SK-N-SH treated with all-trans-retinoic acid at 6 μM for 48 hours (cell line): ENCODE measurements around the gene BAK1.

Experiments used
- RARB ChIP-seq: fragments of 250-450 bp; sonication (Bioruptor Pico); IDR thresholded peaks from 2 replicates; pipeline ENCODE4 v1.8.0; 2021; ENCODE audit warnings: mild to moderate bottlenecking, moderate library complexity
- TOX ChIP-seq: fragments of 250-450 bp; sonication (Bioruptor Pico); IDR thresholded peaks from 2 replicates; pipeline ENCODE4 v1.8.0; 2021; ENCODE audit warnings: mild to moderate bottlenecking, moderate library complexity, borderline replicate concordance

- TF ChIP-seq TOX (CRISPR knock-in tag) (no peak), RARB (CRISPR knock-in tag) (no peak)
Measured at GRCh38 chr6:33607784-33608161, 27.7 kb upstream of the BAK1 start.
